Esophagus muscularis mucosa (tissue), 4 donors: ENCODE measurements around the gene TNRC6C. TPM values are rescaled to one million over a fixed set of nuclear protein-coding genes. Genes with fewer than 3 reads are reported as not detected.

Experiments
- DNase-seq: peaks from one replicate; pipeline ENCODE4 v3.0.0-alpha.2; 2017; ENCODE audit errors: extremely low spot score
- H3K27ac ChIP-seq, 4 donors: fragments of 200-600 bp; sonication (generic); replicated peaks in 1 of 4; 1 replicate in 3 of 4; 2 replicates in 1 of 4; pipeline ENCODE4 v1.5.1; 2016 to 2019; ENCODE audit warnings: mild to moderate bottlenecking in 1 of 4
- H3K27me3 ChIP-seq, 4 donors: fragments of 200-600 bp; sonication (generic); one replicate each; pipeline versions ENCODE4 v1.5.1 to v1.6.0; 2016 to 2019
- H3K36me3 ChIP-seq, 4 donors: fragments of 200-600 bp; sonication (generic); one replicate each; pipeline ENCODE4 v1.5.1; 2016 to 2019
- H3K4me1 ChIP-seq, 4 donors: fragments of 200-600 bp; sonication (generic); one replicate each; pipeline ENCODE4 v1.5.1; 2016 to 2019
- H3K4me3 ChIP-seq, 4 donors: fragments of 200-600 bp; sonication (generic); 1 replicate in 2 of 4; 2 replicates in 2 of 4; pipeline ENCODE4 v1.5.1; 2016 to 2019; ENCODE audit warnings: mild to moderate bottlenecking in 4 of 4, moderate library complexity in 1 of 4
- H3K9me3 ChIP-seq, 4 donors: fragments of 200-600 bp; sonication (generic); 1 replicate in 3 of 4; 2 replicates in 1 of 4; pipeline ENCODE4 v1.5.1; 2016 to 2019
- CTCF ChIP-seq, 3 experiments: fragments of 200-600 bp in 2 of 3; fragments of 450-650 bp in 1 of 3; sonication (generic) in 2 of 3; IDR thresholded peaks; one replicate each; pipeline ENCODE4 v1.5.1; 2017 to 2019; ENCODE audit warnings: antibody characterized with exemption in 3 of 3, mild to moderate bottlenecking in 2 of 3, moderate library complexity in 1 of 3
- EP300 ChIP-seq: sonication (generic); formaldehyde crosslinking; IDR thresholded peaks from one replicate; pipeline ENCODE4 v1.6.1; 2017; ENCODE audit warnings: antibody characterized with exemption
- POLR2A ChIP-seq: fragments of 450-650 bp; IDR thresholded peaks from one replicate; pipeline ENCODE4 v1.6.1; 2017; ENCODE audit warnings: antibody characterized with exemption, moderate library complexity, mild to moderate bottlenecking, low read depth
- POLR2AphosphoS5 ChIP-seq, 2 donors: sonication (generic); formaldehyde crosslinking; IDR thresholded peaks; one replicate each; pipeline ENCODE4 v1.6.1; 2017; ENCODE audit warnings: antibody characterized with exemption in 2 of 2
- whole genome bisulfite sequencing: methylation state at CpG from one replicate; pipeline ENCODE4 v1.1.5; 2018; 5-methylcytosine and 5-hydroxymethylcytosine counted together
- intact Hi-C: fragments of 100-400 bp; cut with DNase I; formaldehyde crosslinking; loops from one replicate; pipeline ENCODE4 v1.15.1; 2023
- total RNA-seq, 4 donors: library from RNA; depleted of rRNA; stranded (reverse); fragments of >200 nt; gene quantifications; one replicate each; pipeline versions ENCODE4 v1.1.0 to v1.2.1, GENCODE V29; 2016

The TNRC6C gene
- total RNA-seq, 4 donors from 2014 or later: 21.4 to 31.6 (median 29.0) TPM

- Histone ChIP-seq H3K27me3 (no peaks in the 10 kb centered on the region), H3K4me3 (no peak overlapping the region), H3K27ac (no peak overlapping the region), H3K36me3 (peaks cover 17 to 48% (median 41%) of the 10 kb centered on the region in 4 donors), H3K4me1 (peaks cover 7 to 44% (median 20%) of the 10 kb centered on the region in 4 donors), H3K9me3 (no peaks in the 10 kb centered on the region)
- DNase-seq: peak; percentile 34
- TF ChIP-seq POLR2AphosphoS5 (IDR thresholded peaks at IDR 0.05) (no peak), EP300 (no peak), POLR2A (no peak), CTCF (IDR thresholded peaks at IDR 0.05) (no peak)
- intact Hi-C loops: no loop called here
- WGBS: 84% methylated on average over 10 of the region's 10 CpGs
Measured at GRCh38 chr17:78048346-78049292, 90.1 kb downstream of the TNRC6C start.

GRCh38 chr17:78049609-78050008 lies 91.1 kb downstream of the TNRC6C start:
- Histone ChIP-seq H3K27ac (no peak overlapping the region), H3K9me3 (no peaks in the 10 kb centered on the region), H3K4me1 (peaks cover 7 to 34% (median 14%) of the 10 kb centered on the region in 4 donors), H3K4me3 (no peak overlapping the region), H3K27me3 (no peaks in the 10 kb centered on the region), H3K36me3 (peaks cover 17 to 57% (median 49%) of the 10 kb centered on the region in 4 donors)
- intact Hi-C loops: no loop called here
- no peak for TF ChIP-seq POLR2AphosphoS5 (IDR thresholded peaks at IDR 0.05)
- TF ChIP-seq CTCF (IDR thresholded peaks at IDR 0.05): no peak
- no peak for TF ChIP-seq POLR2A
- no peak for TF ChIP-seq EP300
- 95% methylated on average over 2 of the region's 2 CpGs for WGBS
- DNase-seq: peak; percentile 47

GRCh38 chr17:78051186-78051972 lies 92.9 kb downstream of the TNRC6C start:
- no peaks in the 10 kb centered on the region for H3K9me3 ChIP-seq
- no peak for TF ChIP-seq POLR2A
- TF ChIP-seq CTCF (IDR thresholded peaks at IDR 0.05): no peak
- no peak for TF ChIP-seq EP300
- H3K36me3 ChIP-seq: peaks cover 17 to 69% (median 54%) of the 10 kb centered on the region in 4 donors
- no peak overlapping the region for H3K27ac ChIP-seq
- peak; percentile 17 for DNase-seq
- WGBS: 86% methylated on average over 19 of the region's 19 CpGs
- H3K27me3 ChIP-seq: no peaks in the 10 kb centered on the region
- intact Hi-C loops: no loop called here
- peaks cover 5 to 27% (median 11%) of the 10 kb centered on the region in 4 donors for H3K4me1 ChIP-seq
- no peak overlapping the region for H3K4me3 ChIP-seq

- Histone ChIP-seq H3K4me3 (no peak overlapping the region), H3K27me3 (no peaks in the 10 kb centered on the region), H3K4me1 (peaks cover 12 to 37% (median 21%) of the 10 kb centered on the region in 4 donors), H3K27ac (no peak overlapping the region), H3K36me3 (peaks cover 15 to 65% (median 51%) of the 10 kb centered on the region in 4 donors), H3K9me3 (no peaks in the 10 kb centered on the region)
- no peak for TF ChIP-seq POLR2A
- no peak for TF ChIP-seq EP300
- TF ChIP-seq CTCF (IDR thresholded peaks at IDR 0.05): no peak
- no peak for TF ChIP-seq POLR2AphosphoS5 (IDR thresholded peaks at IDR 0.05)
- WGBS: 69% methylated on average over 5 of the region's 5 CpGs
- DNase-seq: no peak
- intact Hi-C loops: no loop called here
Measured at GRCh38 chr17:78053777-78054468, 95.4 kb downstream of the TNRC6C start.
